DMS53 (cell line): ENCODE data around the gene CIB2.
"Not testable (repeated sequence)": the region's sequence is repeated elsewhere in the genome, so short reads cannot be mapped to it uniquely, and the experiment has no call there.

Experiments
- DNase-seq: peaks from one replicate; lab custom pipeline; 2025; lab: John Stamatoyannopoulos, UW

CIB2 gene

DNA sequence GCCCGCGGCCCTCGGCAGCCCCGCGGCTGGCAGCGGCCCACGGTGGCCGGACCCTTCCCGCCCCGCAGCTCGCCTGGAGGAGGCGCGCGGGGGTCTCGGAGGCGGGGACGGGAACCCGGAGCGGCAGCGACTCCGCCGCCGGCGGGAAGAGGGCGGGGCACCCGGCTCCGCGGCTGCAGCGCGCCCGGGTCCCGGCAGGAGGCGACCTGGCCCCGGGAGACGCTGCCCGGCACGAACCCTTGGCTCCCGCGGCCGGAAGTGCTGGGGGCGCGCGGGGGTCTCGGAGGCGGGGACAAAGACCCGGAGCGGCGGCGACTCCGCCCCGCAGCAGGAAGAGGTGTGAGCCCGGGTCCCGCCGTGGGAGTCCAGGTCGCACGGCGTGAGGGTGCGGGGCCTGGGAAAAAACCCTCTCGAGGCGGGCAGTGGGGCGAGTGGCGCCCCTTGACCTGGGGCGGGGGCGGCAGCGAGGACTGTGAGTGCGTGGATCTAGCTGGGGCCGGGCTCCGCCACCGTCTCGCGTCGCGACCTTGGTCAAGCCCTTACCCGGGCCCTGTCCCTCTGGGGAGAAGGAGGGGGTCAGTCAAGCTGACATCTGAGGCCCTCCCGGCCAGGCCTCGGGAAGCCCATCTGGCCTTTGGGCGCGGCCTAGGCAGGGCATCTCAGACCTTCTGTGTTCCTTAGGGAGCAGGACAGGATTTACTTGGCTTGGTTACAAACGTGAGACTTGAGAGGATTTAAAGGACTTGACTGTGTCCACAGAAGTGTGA lies at the start of gene CIB2:
Gene CIB2, minus strand, starts transcription at position 151 of the 767 bp plus-strand sequence. CDS start 230 bp downstream, outside the sequence.
- DNase-seq: peak; percentile 77

DNA sequence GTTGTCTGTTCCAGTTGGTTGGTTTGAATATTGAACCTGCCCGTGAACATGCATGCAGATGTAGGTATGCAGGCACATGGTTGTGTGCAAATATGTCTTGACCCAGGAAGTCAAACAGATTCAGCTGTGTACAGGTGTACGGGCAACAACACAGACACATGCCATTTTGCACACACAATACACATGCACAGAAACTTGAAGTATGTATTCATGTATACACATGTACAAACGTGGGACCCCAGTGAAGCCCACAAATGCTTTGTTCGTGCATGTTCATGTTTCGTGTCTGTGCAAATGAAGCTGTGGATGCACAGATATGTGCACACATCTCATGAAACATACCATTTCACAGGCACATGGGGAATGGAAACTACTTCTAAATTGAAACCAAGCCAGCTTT lies 48.7 kb upstream of the CIB2 start:
- DNase-seq: no peak

DNA sequence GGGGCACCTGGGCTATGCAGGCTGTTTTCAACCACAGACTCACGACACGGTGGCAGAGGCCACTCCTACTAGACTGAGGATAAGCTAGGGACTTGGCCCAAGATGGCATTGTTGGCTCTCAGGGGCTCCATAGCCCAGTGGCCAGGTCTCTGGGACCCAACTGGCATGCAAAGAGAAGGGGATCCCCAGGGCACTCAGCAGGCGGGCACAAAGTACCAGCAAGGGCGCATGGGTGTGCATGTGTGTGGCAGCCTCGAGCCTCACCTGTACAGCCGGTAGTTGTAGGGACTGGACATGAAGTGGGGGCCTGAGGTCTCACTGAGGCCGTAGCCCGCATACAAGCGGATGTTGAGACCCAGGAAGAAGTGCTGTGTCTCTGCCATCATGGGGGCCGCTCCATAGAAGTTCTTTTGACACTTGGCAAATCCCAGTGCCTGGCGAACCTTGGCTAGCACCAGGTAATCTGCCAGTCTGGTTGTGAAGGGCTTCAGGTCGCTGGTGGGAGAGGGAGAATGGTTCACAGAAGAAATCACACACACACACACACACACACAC lies 48.1 kb upstream of the CIB2 start:
- no peak for DNase-seq

DNA sequence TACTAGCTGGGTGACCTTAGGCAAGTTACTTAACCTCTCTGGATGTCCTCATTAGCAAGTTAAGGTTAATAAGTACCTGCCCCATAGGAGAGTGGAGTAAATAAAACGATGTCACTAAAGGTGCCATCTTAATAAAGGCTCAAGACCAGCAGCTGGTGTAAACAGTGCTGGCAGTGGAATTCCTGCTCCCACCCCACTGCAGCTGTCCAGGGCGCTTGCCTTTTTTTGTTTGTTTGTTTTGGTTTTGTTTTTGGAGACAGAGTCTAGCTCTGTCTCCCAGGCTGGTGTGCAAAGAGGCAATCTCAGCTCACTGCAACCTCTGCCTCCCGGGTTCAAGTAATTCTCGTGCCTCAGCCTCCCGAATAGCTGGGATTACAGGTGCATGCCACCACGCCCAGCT lies 46.8 kb upstream of the CIB2 start:
- DNase-seq: peak; percentile 23

DNA sequence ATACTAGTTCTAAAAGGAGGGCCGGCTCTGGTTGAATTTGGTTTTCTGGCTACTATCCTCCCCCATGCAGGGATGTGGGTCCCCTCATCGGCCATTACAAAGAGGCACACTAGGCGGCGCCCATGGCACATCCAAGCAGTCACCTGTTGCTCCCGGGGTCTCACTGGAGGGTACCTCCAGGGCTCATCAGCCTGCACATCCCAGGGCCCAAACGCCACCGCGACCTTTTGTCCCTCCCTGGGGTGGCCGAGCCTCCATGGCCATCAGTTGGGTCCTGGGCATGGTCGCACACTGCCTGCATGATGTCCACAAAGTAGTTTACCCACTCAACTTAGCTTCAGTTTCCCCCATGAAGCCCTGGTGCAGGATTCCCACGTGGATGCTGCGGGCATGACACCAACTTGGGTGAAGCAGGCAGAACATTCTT lies 46.2 kb upstream of the CIB2 start:
- peak; percentile 38 for DNase-seq

DNA sequence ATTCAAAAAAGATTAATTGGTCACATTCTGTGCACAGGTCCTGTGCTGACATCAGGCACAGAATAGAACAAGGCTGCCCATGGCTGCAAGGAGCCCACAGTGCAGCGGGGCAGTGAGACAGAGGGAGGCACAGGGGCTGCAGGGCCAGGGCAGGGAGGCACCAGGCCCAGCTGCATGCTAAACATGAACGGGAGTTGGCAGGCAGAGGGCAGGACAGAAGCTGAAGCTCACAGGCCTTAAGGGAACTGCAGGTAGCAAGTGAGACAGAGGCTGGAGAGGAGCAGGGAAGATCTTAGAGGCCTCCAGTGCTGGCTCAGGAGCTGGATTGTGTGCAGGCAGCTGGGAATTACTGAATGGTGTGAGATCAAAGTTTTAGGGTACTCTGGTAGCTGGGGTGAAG lies 44.1 kb upstream of the CIB2 start:
- DNase-seq: peak; percentile 8

DNA sequence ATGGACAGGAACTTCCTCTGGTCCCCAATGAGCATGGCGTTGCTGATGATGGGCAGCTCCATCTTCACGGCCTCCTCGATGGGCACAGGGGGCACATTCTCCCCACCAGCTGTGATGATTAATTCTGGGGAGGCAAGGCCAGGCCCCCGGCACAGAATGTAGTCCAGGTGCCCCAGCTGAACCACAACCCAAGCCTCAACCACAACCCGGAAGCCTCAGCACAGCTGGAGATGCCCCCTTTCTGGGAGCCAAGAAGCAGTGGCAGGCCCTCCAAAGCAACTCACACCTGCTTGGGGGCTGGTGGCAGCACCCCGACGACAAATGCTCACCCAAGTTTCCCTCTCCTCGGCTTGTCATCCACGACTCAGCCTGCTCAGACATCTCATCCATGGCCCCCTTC lies 43.2 kb upstream of the CIB2 start:
- DNase-seq: no peak

DNA sequence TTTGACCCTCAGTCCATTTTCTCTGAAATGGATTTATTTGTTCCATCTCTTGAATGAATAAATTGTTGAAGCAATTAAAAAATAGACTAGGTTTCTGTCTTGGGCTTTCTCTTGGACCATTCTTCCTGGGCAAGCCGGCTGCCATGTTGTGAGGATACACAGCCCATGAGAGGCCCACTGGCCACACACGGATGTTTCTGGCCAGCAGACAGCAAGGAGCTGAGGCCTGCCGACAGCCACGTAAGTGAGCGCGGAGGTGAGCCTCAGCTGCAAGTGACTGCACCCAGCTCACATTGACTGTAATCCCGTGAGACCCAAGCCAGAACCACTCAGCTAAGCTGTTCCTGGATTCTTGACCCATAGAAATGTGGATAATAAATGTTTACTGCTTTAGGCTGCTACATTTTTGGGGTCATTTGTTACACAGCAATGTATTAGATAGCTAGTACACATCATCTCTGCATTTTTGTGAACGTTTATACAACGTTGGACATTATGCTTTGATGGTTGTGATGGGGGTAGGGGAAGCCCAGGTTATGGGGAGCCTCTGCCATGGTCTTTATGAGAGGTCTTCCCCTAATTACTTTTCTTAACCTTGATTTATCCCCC lies 40.7 kb upstream of the CIB2 start:
- no peak for DNase-seq

DNA sequence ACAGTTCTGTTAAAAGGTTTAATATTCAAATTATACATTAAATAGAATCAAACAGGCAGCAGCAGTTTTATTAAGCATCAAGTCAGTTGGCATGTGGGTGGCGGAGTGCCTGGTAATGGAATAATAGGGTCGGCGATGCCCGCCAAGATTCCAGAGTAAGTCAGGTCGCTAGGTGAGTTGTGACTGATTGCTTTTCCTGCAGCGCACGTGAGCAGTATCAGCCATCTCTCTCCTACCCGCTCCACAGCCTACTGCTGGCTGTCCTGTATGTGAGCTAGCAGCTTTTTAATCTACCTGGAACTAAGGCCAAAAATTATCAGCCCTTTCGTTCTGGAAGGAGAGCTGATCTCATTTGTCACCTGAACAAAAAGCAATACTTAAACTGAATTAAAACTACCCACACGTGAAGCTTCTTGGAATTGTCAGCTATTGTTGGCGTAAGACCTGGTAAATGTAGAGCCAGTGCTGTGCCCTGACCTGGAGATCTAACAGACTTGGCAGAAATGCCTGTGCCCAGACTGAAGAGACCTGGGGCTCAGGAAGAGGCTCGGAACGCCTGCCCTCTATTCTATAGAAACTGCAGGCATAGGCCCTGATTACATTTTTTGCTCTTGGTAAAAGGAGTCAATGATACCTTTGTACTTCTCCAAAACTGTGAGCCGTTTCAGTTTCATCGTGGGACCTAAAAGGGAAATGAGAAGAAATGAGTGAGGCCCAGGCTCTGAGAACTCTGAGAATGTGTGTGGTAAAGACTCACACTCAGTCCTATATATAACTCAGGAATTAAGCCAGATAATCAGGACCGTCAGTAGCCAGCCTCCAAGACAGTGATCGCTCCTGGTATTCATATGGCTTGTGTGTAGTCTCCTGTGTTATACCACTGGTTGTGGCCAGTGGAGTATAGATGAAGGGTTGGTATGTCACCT lies 39.9 kb upstream of the CIB2 start:
- no peak for DNase-seq

DNA sequence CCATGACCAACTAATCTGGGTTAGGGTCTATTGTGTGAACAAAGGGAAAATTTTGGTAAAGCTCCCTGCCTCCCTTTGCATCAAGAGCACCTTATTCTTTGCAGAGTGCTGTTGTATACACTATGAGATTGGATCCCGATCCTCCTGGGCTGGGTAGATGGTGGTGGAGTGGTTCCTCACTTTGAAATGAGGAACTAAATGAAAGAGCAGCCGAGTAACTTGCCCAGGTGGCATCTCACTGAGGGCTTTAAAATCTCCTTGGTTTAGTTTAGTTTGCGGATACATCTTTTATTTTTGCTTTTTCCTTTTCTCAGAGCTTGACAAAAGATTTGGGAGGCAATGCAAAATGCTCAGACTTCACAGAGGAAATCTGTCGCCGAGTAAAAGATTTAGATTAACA lies 37.4 kb upstream of the CIB2 start:
- no peak for DNase-seq

DNA sequence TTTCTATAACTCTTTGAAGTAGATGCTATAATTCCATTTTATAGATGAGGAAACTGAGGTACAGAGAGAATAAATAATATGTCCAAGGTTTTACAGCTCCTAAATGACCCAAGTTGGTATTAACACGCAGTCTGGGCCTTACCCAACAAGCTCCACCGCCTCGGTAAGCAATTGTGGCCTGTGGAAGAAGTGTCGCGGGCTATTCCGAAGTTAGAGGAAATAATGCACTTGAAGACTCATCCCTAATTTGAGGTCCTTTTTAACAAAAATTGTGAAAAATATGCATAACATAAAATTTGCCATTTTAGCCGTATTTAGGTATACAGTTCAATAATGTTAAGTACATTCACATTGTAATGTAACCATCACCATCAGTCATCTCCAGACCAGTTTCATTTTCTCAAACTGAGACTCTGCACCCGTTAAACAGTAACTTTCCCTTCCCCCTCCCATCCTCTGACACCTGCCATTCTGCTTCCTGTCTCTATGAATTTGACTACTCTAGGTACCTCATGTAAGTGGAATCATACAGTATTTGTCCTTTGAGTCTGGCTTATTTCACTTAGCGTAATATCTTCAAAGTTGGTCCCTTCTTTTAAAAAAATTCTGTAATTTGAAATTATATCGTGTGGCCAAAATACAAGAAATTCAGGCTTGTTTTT lies 36.1 kb upstream of the CIB2 start:
- DNase-seq: peak; percentile 80

DNA sequence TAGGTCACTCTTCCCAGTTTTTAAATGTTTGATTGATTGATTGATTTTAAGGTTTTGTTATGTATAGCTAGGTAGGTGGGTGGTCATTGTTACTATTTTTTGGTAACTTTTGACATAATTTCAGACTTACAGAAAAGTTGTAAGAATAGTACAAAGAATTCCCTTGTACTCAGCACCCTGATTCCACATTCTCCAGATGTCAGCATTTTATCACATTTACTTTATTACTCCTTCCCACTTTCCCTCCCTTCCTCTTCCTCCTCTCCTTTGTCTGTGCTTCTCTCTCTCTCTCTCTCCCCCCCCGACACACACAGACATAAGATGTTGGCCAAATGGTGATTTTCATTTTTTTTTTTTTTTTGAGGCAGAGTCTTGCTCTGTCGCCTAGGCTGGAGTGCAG lies 32.8 kb upstream of the CIB2 start:
- no peak for DNase-seq

DNA sequence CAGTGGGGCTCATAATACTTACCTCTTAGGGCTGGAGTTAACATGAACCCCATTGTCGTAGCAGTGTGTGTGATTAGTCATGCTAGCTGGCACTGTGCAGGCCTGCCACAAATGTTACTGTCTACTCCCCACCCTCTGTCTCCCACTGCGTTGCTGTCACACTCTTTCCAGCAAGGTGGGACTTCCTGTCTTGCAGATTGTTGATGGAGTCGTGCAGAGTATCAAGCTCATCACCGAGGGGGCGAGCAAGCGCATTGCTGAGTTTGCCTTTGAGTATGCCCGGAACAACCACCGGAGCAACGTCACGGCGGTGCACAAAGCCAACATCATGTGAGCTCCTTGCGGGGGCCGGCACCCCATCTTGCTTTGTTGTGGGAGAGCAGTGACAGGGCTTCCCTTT lies 30.8 kb upstream of the CIB2 start:
- no peak for DNase-seq

DNA sequence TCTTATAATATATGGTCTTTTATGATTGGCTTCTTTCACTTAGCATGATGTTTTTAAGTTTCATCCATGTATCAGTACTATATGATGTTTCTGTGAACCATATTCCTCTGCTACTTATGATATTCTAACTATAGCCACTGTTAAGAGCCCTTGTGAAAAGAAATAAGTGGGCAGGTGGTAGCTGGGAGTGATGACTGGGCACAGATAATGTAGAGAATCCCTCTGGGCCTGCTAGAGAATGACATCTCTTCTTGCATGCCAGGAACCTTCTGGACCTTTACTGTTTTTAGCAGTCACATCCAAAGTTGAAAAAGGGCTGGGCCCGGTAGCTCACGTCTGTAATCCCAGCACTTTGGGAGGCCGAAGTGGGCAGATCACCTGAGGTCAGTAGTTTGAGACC lies 28.1 kb upstream of the CIB2 start:
- no peak for DNase-seq

DNA sequence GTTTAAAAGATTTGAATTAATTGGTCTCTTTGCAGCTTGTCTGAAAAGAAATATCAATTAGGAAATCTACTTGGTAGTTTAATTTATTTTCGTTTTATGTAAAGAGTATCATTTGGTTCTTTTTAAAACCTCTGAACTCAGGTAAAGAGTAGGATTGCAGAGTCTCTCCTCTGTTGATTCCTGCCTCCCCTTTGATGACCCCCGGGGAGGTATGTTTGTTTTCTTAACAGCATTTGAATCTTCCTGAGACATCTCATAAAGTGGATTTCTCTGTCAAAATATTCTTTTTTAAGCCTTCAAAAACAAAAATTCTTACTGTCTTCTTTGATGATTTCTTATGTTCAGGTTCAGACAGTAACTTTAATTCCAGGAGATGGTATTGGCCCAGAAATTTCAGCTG lies 26.0 kb upstream of the CIB2 start:
- no peak for DNase-seq

DNA sequence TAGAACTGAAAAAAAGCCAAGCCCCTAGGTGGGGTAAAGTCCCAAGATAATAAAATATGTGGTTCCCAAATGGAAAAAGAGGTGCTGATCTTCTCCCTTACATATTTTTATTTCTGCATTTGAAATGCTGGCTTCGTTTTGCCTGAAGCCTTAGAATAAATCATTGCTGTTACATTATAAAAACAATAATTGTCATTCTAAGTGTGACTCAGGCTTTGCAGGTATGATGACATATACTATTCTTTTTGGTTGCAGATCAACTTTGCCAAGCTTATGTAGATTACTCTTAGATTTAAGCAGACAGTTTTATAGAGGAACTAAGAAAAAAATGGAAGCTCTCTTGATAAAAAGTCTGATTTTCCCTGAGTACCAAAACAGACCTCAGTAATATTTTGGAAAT lies 25.4 kb upstream of the CIB2 start:
- DNase-seq: no peak

DNA sequence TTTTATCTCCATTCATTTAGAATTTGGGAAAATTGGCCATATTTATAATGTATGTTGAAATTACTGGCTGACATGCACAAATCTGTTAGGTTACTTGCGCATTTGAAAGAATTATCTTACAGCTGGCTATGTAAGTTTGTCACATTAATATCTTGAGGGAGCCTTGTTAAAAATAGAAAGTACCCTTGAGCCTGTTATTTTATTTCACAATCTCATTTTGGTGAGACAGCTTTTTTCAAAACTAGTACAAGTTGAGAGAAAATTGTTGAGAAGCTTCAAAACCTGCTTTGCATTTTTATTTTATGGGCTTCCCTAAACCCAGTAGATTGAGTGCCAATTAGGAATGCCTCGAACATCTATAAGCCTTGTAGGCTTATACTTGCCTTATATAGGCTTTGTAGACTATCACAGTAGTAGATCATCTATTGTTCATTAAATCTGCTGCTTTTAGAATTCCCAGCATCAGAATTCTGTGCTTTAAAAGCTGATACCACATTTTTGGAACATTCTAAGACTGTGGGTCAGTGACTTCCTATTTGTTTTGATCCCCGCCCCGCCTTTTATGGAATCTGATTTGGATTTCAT lies 24.2 kb upstream of the CIB2 start:
- DNase-seq: no peak

DNA sequence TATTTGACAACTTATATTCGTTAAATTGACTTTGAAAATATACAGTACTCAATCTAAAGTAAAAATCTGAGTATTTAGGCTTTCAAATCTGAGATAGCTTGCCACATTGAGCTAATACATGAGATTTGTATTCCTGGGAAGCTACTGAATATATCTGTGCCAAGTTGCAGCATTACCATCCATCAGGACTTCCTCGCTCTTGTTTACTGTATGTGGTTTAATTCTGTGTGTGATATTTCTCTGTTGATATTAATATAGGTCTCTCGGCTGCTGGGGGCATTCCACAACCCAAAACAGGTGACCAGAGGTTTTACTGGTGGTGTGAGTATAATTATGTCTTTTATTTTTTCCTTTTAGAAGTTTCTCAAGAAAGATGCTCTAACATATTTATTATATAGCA lies 23.7 kb upstream of the CIB2 start:
- DNase-seq: no peak

DNA sequence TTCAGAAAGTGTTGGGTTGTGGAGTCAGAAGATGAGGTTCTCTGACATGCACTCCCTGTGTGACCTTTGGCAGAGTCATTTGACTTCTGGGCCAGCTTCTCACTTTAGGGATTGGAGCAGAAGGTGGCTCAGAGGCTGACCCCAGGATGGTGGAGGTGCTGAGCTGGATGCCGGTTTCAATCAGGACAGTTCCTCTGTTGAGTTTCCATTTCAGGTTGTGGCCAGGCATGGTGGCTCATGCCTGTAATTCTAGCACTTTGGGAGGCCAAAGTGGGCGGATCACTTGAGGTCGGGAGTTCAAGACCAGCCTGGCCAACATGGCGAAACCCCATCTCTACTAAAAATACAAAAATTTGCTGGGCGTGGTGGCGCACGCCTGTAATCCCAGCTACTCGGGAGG lies 19.8 kb upstream of the CIB2 start:
- DNase-seq: not testable (repeated sequence)

DNA sequence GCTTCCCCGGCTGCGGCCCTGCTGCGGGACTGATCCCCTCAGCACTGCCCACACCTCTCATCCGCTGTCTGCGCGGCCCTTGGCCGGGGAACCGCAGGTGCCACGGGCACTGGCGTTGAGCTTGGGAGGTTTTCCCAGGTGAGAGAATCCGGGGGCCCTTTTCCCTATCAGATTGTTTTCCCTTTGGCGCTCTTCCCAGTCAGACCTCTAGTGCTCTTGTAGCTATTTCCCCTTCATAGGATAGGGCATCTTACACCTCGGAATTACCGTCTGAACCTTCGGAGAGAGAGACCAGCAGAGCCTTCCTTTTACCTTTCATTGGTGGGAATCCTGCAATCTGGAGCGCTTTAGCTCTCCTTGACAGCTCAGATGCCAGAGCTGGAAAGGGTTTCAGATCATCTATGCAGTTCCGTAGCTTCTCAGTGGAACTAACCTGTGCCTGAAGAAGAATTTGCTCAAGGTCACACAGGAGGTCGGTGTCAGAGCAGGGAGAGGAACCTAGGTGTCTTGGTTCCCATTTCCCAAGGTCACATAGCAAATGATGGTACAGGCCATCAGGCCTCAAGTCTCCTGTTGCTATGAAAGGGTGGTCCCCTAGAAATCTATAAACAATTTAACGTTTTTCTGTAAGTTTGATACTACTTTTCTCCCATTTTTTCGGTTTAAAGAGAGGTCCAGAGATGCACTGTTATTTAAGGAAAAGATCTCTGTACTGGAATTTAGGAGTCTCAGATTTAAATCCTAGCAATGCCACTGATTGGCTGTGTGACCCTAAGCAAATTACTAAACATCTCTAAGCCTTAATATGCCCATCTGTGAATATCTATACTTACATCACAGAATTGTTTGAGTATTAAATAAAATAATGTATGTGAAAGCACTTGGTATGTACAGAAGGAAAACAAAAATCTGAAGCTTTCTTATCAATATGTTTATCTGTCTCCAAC lies 18.8 kb upstream of the CIB2 start:
- peak; percentile 69 for DNase-seq
